Raji (cell line): ENCODE measurements around the gene CNN3.

Source experiments
- POLR2A ChIP-seq: IDR thresholded peaks from 2 replicates; pipeline ENCODE4 v1.6.1; 2011; ENCODE audit warnings: low read depth, low read length, control low read depth; ENCODE audit not compliant: insufficient read depth

CNN3 gene

DNA sequence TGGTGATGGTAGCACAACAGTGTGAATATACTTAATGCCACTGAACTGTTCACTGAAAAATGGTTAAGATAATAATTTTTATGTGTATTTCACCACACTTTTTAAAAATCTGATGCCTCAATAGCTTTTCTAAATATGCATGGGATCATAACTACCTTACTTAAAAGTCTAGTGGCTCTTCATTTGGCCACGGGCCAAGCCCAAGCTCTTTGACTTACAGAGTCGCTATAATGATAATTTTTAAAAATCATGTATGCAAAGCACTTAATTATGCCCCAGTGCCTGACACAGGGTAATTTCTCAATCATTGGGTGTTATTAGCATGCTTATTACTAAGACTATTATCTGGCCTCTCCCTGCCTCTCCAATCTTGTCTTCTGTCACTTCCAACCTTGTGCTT lies 7.6 kb upstream of the CNN3 start:
- TF ChIP-seq POLR2A = no peak

- no peak for TF ChIP-seq POLR2A
These were observed 4.4 kb upstream of the CNN3 start for GRCh38 chr1:94931254-94931841.

- no peak for TF ChIP-seq POLR2A
These were observed 2.7 kb upstream of the CNN3 start for GRCh38 chr1:94929351-94930217.

- no peak for TF ChIP-seq POLR2A
These were observed 1.5 kb upstream of the CNN3 start for GRCh38 chr1:94928293-94928939.

- no peak for TF ChIP-seq POLR2A
These were observed 680 bp upstream of the CNN3 start for GRCh38 chr1:94927405-94928175.

DNA sequence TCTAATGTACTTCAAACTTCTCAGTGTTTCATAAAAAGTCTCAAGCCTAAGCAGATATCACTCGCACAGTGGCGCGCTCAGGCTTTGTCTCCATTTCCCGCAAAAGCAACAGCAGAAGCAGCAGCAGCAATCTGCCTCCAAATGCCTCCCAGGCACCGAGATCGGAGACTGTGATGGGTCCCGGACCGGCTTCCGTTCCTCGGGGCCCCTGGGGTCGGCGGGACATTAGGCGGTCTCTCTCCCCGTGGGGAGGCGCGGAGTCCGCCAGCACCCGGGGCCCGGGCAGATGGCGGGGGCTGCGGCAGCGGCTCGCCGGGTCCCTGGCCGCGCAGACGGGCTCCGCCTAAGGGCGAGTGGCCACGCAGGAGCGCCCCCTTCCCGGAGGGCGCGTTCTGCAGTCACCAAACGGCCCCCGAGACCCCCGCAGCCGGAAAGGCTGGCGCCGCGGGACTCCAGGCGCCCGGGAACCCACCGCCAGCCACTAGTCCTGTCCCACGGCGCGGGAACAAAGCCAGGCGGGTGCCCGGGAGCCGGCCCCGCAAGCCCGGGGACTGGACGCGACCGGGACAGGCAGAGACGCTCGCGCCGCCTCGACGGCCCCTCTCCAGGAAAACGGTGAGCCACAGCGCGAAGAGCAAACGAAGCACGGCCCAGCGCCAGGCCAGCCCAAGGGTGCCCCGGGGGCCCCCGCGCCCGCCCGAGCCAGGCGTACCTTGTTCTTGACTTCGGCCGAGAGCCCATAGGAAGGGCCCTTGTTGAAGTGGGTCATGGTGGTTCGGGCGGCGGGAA lies 590 bp downstream of the CNN3 start:
- no peak for TF ChIP-seq POLR2A

GRCh38 chr1:94925561-94926125 lies 1.3 kb downstream of the CNN3 start:
- no peak for TF ChIP-seq POLR2A

GRCh38 chr1:94925004-94925403 lies 1.9 kb downstream of the CNN3 start:
- no peak for TF ChIP-seq POLR2A

GRCh38 chr1:94922761-94923331 lies 4.1 kb downstream of the CNN3 start:
- TF ChIP-seq POLR2A = no peak

GRCh38 chr1:94921977-94922376 lies 4.9 kb downstream of the CNN3 start:
- TF ChIP-seq POLR2A = no peak

DNA sequence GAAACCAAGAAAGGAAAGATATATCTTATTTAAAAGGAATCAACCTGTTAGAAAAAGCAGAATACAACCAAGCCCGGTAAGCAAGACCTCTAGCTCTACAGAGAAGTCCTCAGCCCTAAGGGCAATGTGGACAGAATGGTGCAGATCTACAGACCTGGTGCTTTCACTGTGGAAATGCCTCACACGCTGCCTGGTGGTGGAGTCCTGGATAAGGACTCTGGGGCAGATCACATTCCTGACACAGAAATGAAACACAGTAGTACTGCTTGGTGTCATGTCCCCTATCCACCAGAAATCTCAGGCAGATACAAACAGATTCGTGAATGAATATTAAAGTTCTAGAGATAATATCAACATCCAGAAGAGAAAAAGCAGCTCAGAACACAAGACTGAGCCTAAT lies 6.8 kb downstream of the CNN3 start:
- no peak for TF ChIP-seq POLR2A

DNA sequence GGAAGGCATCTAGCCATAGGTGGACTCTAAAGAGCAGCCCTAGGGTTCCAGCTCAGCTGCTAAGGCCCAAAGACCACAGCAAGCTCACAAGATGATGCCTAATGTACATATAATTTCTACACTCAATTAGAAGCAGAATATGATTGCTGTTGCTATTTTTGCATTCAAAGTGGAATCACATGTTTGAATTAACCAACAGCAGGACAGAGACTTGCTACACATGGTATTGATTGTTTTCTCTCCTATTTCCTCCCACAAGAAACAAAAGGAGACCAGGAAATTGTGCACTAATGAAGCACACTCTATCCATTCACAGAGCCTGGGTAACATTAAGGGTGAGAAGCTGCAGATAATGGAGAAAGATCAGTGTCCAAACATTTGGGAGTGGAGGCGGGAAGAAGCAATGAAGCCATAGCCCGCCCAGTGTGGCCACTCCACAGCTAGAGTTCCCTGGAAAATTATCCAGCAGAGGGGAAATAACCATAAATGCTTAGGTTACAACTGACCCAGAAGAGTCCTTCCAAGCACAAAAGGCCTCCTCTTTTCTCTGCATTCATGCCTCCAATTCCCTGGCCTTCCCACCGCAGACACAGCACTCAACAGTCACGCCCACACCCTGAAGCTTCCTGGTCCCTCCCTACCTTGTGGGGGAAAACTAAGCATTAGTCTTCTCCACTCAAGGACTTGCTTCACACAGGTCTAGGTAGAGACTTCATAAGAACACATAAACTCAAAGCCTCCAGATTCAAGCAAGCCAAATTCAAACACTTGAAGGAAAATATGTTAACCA lies 7.5 kb downstream of the CNN3 start:
- no peak for TF ChIP-seq POLR2A

DNA sequence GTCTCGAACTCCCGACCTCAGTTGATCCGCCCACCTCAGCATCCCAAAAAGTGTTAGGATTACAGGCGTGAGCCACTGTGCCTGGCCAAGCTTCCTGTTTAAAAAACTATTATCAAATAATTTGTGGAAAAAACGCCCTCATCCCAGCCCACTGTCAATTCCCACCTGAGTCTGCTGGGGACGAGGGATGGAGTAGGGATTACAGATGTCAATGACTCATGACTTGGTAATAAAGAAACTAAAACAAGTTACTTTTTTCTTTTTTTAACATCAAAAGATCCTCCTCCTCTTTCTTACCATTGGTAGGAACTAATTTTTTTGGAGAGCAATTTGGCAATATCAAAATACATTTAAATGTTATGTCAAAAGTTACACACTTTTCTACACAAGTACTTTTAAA lies 9.7 kb downstream of the CNN3 start:
- no peak for TF ChIP-seq POLR2A
